HEK293 (cell line): ENCODE measurements around the gene SLC52A3.

Experiments
- CTCF ChIA-PET: fragments of 350-600 bp; formaldehyde crosslinking; extraction: SDS; loops from one replicate; lab custom pipeline; 2021; ENCODE audit warnings: antibody characterized with exemption; lab: Yijun Ruan, JAX
- POLR2A ChIA-PET: fragments of 300-600 bp; formaldehyde crosslinking; extraction: SDS; loops from one replicate; lab custom pipeline; 2020; ENCODE audit warnings: antibody characterized with exemption, inconsistent platforms; lab: Yijun Ruan, JAX
- H3K27ac ChIP-seq: fragments of 200-500 bp; sonication (Bioruptor generic); 2 replicates; pipeline ENCODE4 v1.5.1; 2014; ENCODE audit warnings: low read depth, low read length, control low read depth, inconsistent platforms; ENCODE audit errors: extremely low read depth
- H3K36me3 ChIP-seq, 2 experiments: fragments of 200-500 bp in 1 of 2; sonication (Bioruptor generic) in 1 of 2; 1 replicate in 1 of 2; 2 replicates in 1 of 2; pipeline ENCODE4 v1.5.1; 2014 to 2017; ENCODE audit warnings: inconsistent platforms in 2 of 2, low read length in 2 of 2; ENCODE audit not compliant: control insufficient read depth in 2 of 2, insufficient read depth in 1 of 2
- H3K4me1 ChIP-seq: fragments of 200-500 bp; sonication (Bioruptor generic); 2 replicates; pipeline ENCODE4 v1.5.1; 2014; ENCODE audit warnings: mild to moderate bottlenecking, low read length, inconsistent platforms; ENCODE audit not compliant: control insufficient read depth, insufficient read depth
- H3K4me3 ChIP-seq: 2 replicates; pipeline ENCODE4 v1.5.1; 2011; ENCODE audit warnings: low read depth, mild to moderate bottlenecking, control low read depth, low read length, moderate library complexity
- H3K9me3 ChIP-seq: fragments of 200-500 bp; sonication (Bioruptor generic); 2 replicates; pipeline ENCODE4 v1.5.1; 2014; ENCODE audit warnings: low read depth, low read length, inconsistent platforms; ENCODE audit not compliant: control insufficient read depth, insufficient read depth
- BCL11B ChIP-seq: fragments of 450-650 bp; formaldehyde crosslinking; IDR thresholded peaks from 2 replicates; pipeline ENCODE4 v1.5.1; 2016; ENCODE audit warnings: low read depth, missing biosample characterization, missing genetic modification characterization
- GLI2 ChIP-seq: fragments of 450-650 bp; formaldehyde crosslinking; IDR thresholded peaks from 2 replicates; pipeline ENCODE4; 2017; ENCODE audit warnings: missing biosample characterization, missing genetic modification characterization, low read depth, borderline replicate concordance
- GLI4 ChIP-seq: fragments of 450-650 bp; formaldehyde crosslinking; IDR thresholded peaks from 2 replicates; pipeline ENCODE4 v1.5.1; 2016; ENCODE audit warnings: missing biosample characterization, missing genetic modification characterization
- RBAK ChIP-seq: fragments of 450-650 bp; formaldehyde crosslinking; IDR thresholded peaks from 2 replicates; pipeline ENCODE4 v1.5.1; 2016; ENCODE audit warnings: missing biosample characterization, missing genetic modification characterization
- SCRT2 ChIP-seq: fragments of 450-650 bp; formaldehyde crosslinking; IDR thresholded peaks from 2 replicates; pipeline ENCODE4 v1.5.1; 2016; ENCODE audit warnings: missing biosample characterization, missing genetic modification characterization
- SETDB1 ChIP-seq: IDR thresholded peaks from one replicate; pipeline ENCODE4 v1.6.1; 2017; ENCODE audit warnings: mild to moderate bottlenecking, low read length, moderate library complexity, mixed read lengths; ENCODE audit not compliant: insufficient read length
- SP2 ChIP-seq: fragments of 450-650 bp; formaldehyde crosslinking; IDR thresholded peaks from 2 replicates; pipeline ENCODE4 v1.5.1; 2016; ENCODE audit warnings: missing biosample characterization, missing genetic modification characterization
- ZBTB17 ChIP-seq: fragments of 450-650 bp; formaldehyde crosslinking; IDR thresholded peaks from 2 replicates; pipeline ENCODE4 v1.5.1; 2016; ENCODE audit warnings: missing biosample characterization, missing genetic modification characterization
- ZNF16 ChIP-seq: fragments of 450-650 bp; formaldehyde crosslinking; IDR thresholded peaks from 2 replicates; pipeline ENCODE4 v1.5.1; 2016; ENCODE audit warnings: low read depth, missing biosample characterization, missing genetic modification characterization
- ZNF2 ChIP-seq: fragments of 450-650 bp; formaldehyde crosslinking; IDR thresholded peaks from 2 replicates; pipeline ENCODE4 v1.5.1; 2016; ENCODE audit warnings: missing biosample characterization, missing genetic modification characterization
- ZNF239 ChIP-seq: fragments of 450-650 bp; formaldehyde crosslinking; IDR thresholded peaks from 2 replicates; pipeline ENCODE4 v1.5.1; 2016; ENCODE audit warnings: missing biosample characterization, missing genetic modification characterization
- ZNF37A ChIP-seq: fragments of 450-650 bp; IDR thresholded peaks from 2 replicates; pipeline ENCODE4 v1.5.1; 2018; ENCODE audit warnings: missing biosample characterization, missing genetic modification characterization
- ZNF433 ChIP-seq: fragments of 450-650 bp; formaldehyde crosslinking; IDR thresholded peaks from 2 replicates; pipeline ENCODE4 v1.5.1; 2016; ENCODE audit warnings: missing biosample characterization, missing genetic modification characterization, low read depth
- ZNF560 ChIP-seq: fragments of 450-650 bp; formaldehyde crosslinking; IDR thresholded peaks from 2 replicates; pipeline ENCODE4 v1.5.1; 2017; ENCODE audit warnings: missing biosample characterization, missing genetic modification characterization, borderline replicate concordance
- ZNF596 ChIP-seq: fragments of 450-650 bp; IDR thresholded peaks from 2 replicates; pipeline ENCODE4 v1.5.0; 2018; ENCODE audit warnings: missing biosample characterization, mild to moderate bottlenecking, missing genetic modification characterization, moderate library complexity
- ZNF624 ChIP-seq: fragments of 450-650 bp; formaldehyde crosslinking; IDR thresholded peaks from 2 replicates; pipeline ENCODE4 v1.5.1; 2017; ENCODE audit warnings: missing biosample characterization, missing genetic modification characterization
- ZNF670 ChIP-seq: fragments of 450-650 bp; formaldehyde crosslinking; IDR thresholded peaks from 2 replicates; pipeline ENCODE4 v1.5.1; 2016; ENCODE audit warnings: missing biosample characterization, missing genetic modification characterization, low read depth
- ZNF777 ChIP-seq: fragments of 450-650 bp; formaldehyde crosslinking; IDR thresholded peaks from 2 replicates; pipeline ENCODE4 v1.5.1; 2017; ENCODE audit warnings: missing biosample characterization, missing genetic modification characterization, borderline replicate concordance
- ZNF785 ChIP-seq: fragments of 450-650 bp; formaldehyde crosslinking; IDR thresholded peaks from 2 replicates; pipeline ENCODE4 v1.5.1; 2016; ENCODE audit warnings: missing biosample characterization, missing genetic modification characterization
- ZNF837 ChIP-seq: fragments of 450-650 bp; formaldehyde crosslinking; IDR thresholded peaks from 2 replicates; pipeline ENCODE4 v1.5.1; 2016; ENCODE audit warnings: missing biosample characterization, missing genetic modification characterization
- TF ChIP-seq, protein P1 (sequence below): fragments of 450-650 bp; formaldehyde crosslinking; IDR thresholded peaks from 2 replicates; pipeline ENCODE4 v1.5.1; 2016; ENCODE audit warnings: missing biosample characterization, missing genetic modification characterization
- TF ChIP-seq, protein P2 (sequence below): fragments of 450-650 bp; formaldehyde crosslinking; IDR thresholded peaks from 2 replicates; pipeline ENCODE4 v1.5.1; 2016; ENCODE audit warnings: missing biosample characterization, missing genetic modification characterization
- TF ChIP-seq, protein P3 (sequence below): fragments of 450-650 bp; formaldehyde crosslinking; IDR thresholded peaks from 2 replicates; pipeline ENCODE4 v1.5.1; 2017; ENCODE audit warnings: missing biosample characterization, mild to moderate bottlenecking, missing genetic modification characterization, moderate library complexity

Gene SLC52A3

DNA sequence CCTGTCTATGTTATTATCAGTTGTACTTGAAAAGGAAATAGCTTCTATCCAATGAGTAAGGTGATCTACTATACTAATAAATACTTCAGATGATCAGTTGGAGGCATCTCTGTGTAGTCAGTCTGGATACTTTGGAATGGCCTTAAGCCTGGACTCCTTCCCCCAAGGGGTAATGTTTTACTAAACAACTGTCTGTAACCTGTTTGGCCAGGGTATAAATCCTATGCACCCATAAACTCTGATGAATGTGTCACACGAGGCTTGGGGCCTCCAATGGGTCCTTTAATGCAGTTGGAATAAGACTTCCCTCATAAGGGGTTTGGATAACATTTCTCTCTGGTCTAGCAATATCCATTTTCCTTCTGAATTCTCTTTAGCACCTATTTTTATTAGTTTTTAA lies 19.5 kb upstream of the SLC52A3 start:
- POLR2A ChIA-PET: no interaction called here
- H3K4me1 ChIP-seq: no peaks in the 10 kb centered on the region
- no peak for TF ChIP-seq SP2 (tag by site-specific recombination)
- TF ChIP-seq, all 188 proteins: peak for 0
- Histone ChIP-seq H3K36me3 (no peaks in the 10 kb centered on the region), H3K9me3 (no peaks in the 10 kb centered on the region), H3K4me3 (no peak overlapping the region), H3K27ac (no peak overlapping the region)
- CTCF ChIA-PET: interaction anchor here (0.6 kb wide), 1 partner anchor 397 kb away, joined by 3 read pairs; no protein-coding TSS in a partner anchor

DNA sequence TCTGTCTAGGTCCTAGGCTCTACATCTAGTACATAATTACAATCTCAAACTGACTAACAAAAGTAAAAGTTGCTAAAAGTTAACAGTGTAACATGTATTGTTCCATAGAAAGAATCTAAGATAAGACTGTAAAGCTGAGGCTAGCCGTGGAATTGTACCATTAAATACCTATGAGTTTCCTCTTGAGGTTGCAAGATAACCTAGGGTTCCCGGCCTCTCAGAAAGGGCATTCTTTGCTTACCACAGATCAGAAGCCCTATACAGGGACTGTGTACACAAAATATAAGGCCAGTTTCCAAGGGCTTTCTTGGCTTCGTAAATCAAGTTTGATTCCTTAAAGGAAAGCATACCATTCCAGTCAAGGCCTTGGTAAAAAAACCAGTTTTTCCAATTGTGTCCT lies 11.5 kb upstream of the SLC52A3 start:
- ChIA-PET POLR2A (no interaction called here), CTCF (interaction anchor here (0.6 to 1.2 kb wide), 4 partner anchors 11 to 358 kb away, joined by 3 to 5 read pairs (median 3); partner anchors contain the start of gene SLC52A3)
- no peaks in the 10 kb centered on the region for H3K4me1 ChIP-seq
- no peak for TF ChIP-seq ZNF624 (tag by site-specific recombination)
- TF ChIP-seq ZNF785 (tag by site-specific recombination): no peak
- TF ChIP-seq, protein P1, sequence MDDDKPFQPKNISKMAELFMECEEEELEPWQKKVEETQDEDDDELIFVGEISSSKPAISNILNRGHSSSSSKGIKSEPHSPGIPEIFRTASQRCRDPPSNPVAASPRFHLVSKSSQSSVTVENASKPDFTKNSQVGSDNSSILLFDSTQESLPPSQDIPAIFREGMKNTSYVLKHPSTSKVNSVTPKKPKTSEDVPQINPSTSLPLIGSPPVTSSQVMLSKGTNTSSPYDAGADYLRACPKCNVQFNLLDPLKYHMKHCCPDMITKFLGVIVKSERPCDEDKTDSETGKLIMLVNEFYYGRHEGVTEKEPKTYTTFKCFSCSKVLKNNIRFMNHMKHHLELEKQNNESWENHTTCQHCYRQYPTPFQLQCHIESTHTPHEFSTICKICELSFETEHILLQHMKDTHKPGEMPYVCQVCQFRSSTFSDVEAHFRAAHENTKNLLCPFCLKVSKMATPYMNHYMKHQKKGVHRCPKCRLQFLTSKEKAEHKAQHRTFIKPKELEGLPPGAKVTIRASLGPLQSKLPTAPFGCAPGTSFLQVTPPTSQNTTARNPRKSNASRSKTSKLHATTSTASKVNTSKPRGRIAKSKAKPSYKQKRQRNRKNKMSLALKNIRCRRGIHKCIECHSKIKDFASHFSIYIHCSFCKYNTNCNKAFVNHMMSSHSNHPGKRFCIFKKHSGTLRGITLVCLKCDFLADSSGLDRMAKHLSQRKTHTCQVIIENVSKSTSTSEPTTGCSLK (tag by site-specific recombination): no peak
- TF ChIP-seq, protein P2, sequence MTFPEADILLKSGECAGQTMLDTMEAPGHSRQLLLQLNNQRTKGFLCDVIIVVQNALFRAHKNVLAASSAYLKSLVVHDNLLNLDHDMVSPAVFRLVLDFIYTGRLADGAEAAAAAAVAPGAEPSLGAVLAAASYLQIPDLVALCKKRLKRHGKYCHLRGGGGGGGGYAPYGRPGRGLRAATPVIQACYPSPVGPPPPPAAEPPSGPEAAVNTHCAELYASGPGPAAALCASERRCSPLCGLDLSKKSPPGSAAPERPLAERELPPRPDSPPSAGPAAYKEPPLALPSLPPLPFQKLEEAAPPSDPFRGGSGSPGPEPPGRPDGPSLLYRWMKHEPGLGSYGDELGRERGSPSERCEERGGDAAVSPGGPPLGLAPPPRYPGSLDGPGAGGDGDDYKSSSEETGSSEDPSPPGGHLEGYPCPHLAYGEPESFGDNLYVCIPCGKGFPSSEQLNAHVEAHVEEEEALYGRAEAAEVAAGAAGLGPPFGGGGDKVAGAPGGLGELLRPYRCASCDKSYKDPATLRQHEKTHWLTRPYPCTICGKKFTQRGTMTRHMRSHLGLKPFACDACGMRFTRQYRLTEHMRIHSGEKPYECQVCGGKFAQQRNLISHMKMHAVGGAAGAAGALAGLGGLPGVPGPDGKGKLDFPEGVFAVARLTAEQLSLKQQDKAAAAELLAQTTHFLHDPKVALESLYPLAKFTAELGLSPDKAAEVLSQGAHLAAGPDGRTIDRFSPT (tag by site-specific recombination): no peak
- TF ChIP-seq SETDB1: no peak
- TF ChIP-seq BCL11B (tag by site-specific recombination): no peak
- TF ChIP-seq GLI2 (tag by site-specific recombination): no peak
- no peak for TF ChIP-seq ZNF777 (tag by site-specific recombination)
- no peak for TF ChIP-seq ZNF837 (tag by site-specific recombination)
- TF ChIP-seq, protein P3, sequence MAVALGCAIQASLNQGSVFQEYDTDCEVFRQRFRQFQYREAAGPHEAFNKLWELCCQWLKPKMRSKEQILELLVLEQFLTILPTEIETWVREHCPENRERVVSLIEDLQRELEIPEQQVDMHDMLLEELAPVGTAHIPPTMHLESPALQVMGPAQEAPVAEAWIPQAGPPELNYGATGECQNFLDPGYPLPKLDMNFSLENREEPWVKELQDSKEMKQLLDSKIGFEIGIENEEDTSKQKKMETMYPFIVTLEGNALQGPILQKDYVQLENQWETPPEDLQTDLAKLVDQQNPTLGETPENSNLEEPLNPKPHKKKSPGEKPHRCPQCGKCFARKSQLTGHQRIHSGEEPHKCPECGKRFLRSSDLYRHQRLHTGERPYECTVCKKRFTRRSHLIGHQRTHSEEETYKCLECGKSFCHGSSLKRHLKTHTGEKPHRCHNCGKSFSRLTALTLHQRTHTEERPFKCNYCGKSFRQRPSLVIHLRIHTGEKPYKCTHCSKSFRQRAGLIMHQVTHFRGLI: no peak
- TF ChIP-seq ZNF2: no peak
- TF ChIP-seq ZNF596 (tag by site-specific recombination): no peak
- no peak for TF ChIP-seq GLI4 (tag by site-specific recombination)
- TF ChIP-seq RBAK (tag by site-specific recombination): no peak
- TF ChIP-seq, all 188 proteins: peak for 0
- no peak overlapping the region for H3K27ac ChIP-seq
- H3K9me3 ChIP-seq: no peaks in the 10 kb centered on the region
- no peaks in the 10 kb centered on the region for H3K36me3 ChIP-seq
- H3K4me3 ChIP-seq: no peak overlapping the region

DNA sequence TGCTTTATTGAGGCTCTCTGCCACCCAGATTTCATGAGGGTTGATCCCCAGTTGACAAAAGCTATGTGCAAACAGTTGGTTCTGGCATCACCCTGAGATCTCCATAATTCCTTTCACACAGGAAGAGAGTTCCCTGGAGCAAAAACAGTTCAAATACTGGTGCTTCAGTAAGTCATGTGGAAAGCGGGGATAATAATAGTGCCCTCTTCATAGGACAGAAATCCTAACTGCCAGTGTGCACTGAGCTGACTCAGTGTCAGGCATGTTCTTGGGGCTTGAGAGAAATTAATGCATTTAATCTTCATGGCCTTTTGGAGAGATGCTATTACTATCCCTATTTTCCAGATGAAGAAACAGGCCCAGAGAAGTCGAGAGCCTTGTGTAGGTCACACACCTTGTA lies 7.9 kb upstream of the SLC52A3 start:
- Histone ChIP-seq H3K4me3 (no peak overlapping the region), H3K4me1 (no peaks in the 10 kb centered on the region), H3K27ac (no peak overlapping the region), H3K9me3 (no peaks in the 10 kb centered on the region), H3K36me3 (no peaks in the 10 kb centered on the region)
- POLR2A ChIA-PET: no interaction called here
- CTCF ChIA-PET: interaction anchor here (0.8 to 2.6 kb wide), 2 partner anchors 15 to 37 kb away, joined by 4 to 11 read pairs; no protein-coding TSS in a partner anchor
- TF ChIP-seq ZBTB17 (tag by site-specific recombination) (no peak), ZNF16 (tag by site-specific recombination) (no peak), ZNF433 (tag by site-specific recombination) (no peak), ZNF37A (tag by site-specific recombination) (no peak), ZNF670 (tag by site-specific recombination) (no peak), ZNF239 (tag by site-specific recombination) (no peak), ZNF560 (tag by site-specific recombination) (no peak), SCRT2 (tag by site-specific recombination) (no peak)
- TF ChIP-seq, protein P3: no peak
